NCI-H460 (cell line): Measurements from ENCODE around the gene RPS27L. TPM values are rescaled to one million over a fixed set of nuclear protein-coding genes. Genes with fewer than 3 reads are reported as not detected.

Source experiments
- DNase-seq: peaks from one replicate; pipeline ENCODE4 v3.0.0-alpha.2; 2016; ENCODE audit warnings: low read depth; ENCODE audit errors: extremely low read depth
- polyA plus RNA-seq: library from polyadenylated mRNA; depleted of rRNA; stranded (reverse); fragments of >200 nt; gene quantifications from 2 replicates; pipeline ENCODE4 v1.2.3, GENCODE V29; 2014; cell fraction: nucleus; rRNA removed
- total RNA-seq: library from RNA; depleted of rRNA; stranded (reverse); fragments of >200 nt; shearing (Covaris generic); gene quantifications from 2 replicates; pipeline ENCODE4 v1.2.3, GENCODE V29; 2014; rRNA removed

The RPS27L gene
- 298 and 356 TPM in 2 replicates for total RNA-seq
- polyA plus RNA-seq = 19.2 and 23.2 TPM in 2 replicates

GRCh38 chr15:63157118-63157843 is at the start of gene RPS27L:
Gene RPS27L, minus strand, starts transcription at chr15:63157477. Its CDS starts 72 bp downstream, at chr15:63157405.
- DNase-seq = peak; percentile 82

- no peak for DNase-seq
Measured at GRCh38 chr15:63206079-63206478, 48.8 kb upstream of the RPS27L start.

GRCh38 chr15:63203451-63204090 is 46.3 kb upstream of the RPS27L start:
- no peak for DNase-seq

- DNase-seq = no peak
Measured at GRCh38 chr15:63202861-63203260, 45.6 kb upstream of the RPS27L start.

- no peak for DNase-seq
Measured at GRCh38 chr15:63200464-63201249, 43.4 kb upstream of the RPS27L start.

- DNase-seq = peak; percentile 21
Measured at GRCh38 chr15:63198371-63199250, 41.3 kb upstream of the RPS27L start.

GRCh38 chr15:63197626-63198025 is 40.3 kb upstream of the RPS27L start:
- DNase-seq = no peak

- DNase-seq = no peak
Measured at GRCh38 chr15:63196842-63197241, 39.6 kb upstream of the RPS27L start.

GRCh38 chr15:63195569-63196015 is 38.3 kb upstream of the RPS27L start:
- DNase-seq = no peak

- DNase-seq = no peak
Measured at GRCh38 chr15:63194880-63195568, 37.7 kb upstream of the RPS27L start.

- DNase-seq = no peak
Measured at GRCh38 chr15:63194302-63194701, 37.0 kb upstream of the RPS27L start.

GRCh38 chr15:63192619-63193206 is 35.4 kb upstream of the RPS27L start:
- DNase-seq = no peak

GRCh38 chr15:63191895-63192618 is 34.8 kb upstream of the RPS27L start:
- no peak for DNase-seq

GRCh38 chr15:63190769-63191649 is 33.7 kb upstream of the RPS27L start:
- DNase-seq = no peak

- DNase-seq = no peak
Measured at GRCh38 chr15:63189941-63190768, 32.9 kb upstream of the RPS27L start.

- DNase-seq = peak; percentile 93
Measured at GRCh38 chr15:63188926-63189871, 31.9 kb upstream of the RPS27L start, which contains the start of gene RAB8B. Gene RAB8B, plus strand, starts transcription at chr15:63189606. Its CDS starts 19 bp downstream, at chr15:63189625.
